GM23338 (cell line): Measurements from ENCODE around the gene CCDC149. TPM values are rescaled to one million over a fixed set of nuclear protein-coding genes. Genes with fewer than 3 reads are reported as not detected.

Experiments used
- ATAC-seq: fragments of 200-7000 bp; cut with Tn5 transposase; 3 replicates; pipeline ENCODE4 v1.9.1; 2020
- DNase-seq: peaks from one replicate; pipeline ENCODE4 v3.0.0-alpha.2; 2015; ENCODE audit warnings: low spot score
- H2AFZ ChIP-seq: fragments of 200-600 bp; sonication (generic); 2 replicates; pipeline ENCODE4 v1.8.0; 2016; ENCODE audit warnings: antibody characterized with exemption, mild to moderate bottlenecking, moderate library complexity
- H3F3A ChIP-seq: fragments of 200-600 bp; sonication (generic); replicated peaks from 2 replicates; pipeline ENCODE4 v1.8.0; 2017; ENCODE audit warnings: antibody characterized with exemption, mixed run types, low read depth
- H3K27ac ChIP-seq: fragments of 200-600 bp; sonication (generic); 2 replicates; pipeline ENCODE4 v1.6.1; 2016; ENCODE audit warnings: low read depth
- H3K27me3 ChIP-seq: fragments of 200-600 bp; sonication (generic); 2 replicates; pipeline ENCODE4 v1.8.0; 2016; ENCODE audit warnings: mild to moderate bottlenecking, mixed run types, moderate library complexity; ENCODE audit not compliant: insufficient read depth
- H3K36me3 ChIP-seq: fragments of 200-600 bp; sonication (generic); 2 replicates; pipeline ENCODE4 v1.8.0; 2016; ENCODE audit warnings: mild to moderate bottlenecking; ENCODE audit not compliant: insufficient read depth
- H3K4me1 ChIP-seq: fragments of 200-600 bp; sonication (generic); 2 replicates; pipeline ENCODE4 v1.8.0; 2016; ENCODE audit warnings: mild to moderate bottlenecking, moderate library complexity; ENCODE audit not compliant: insufficient read depth
- H3K4me2 ChIP-seq: fragments of 200-600 bp; sonication (generic); 2 replicates; pipeline ENCODE4 v1.7.1; 2017; ENCODE audit warnings: mixed run types
- H3K4me3 ChIP-seq: fragments of 200-600 bp; sonication (generic); 2 replicates; pipeline ENCODE4 v1.6.1; 2016; ENCODE audit warnings: mixed run types
- H3K79me2 ChIP-seq: fragments of 200-600 bp; sonication (generic); replicated peaks from 2 replicates; pipeline ENCODE4 v1.8.0; 2017; ENCODE audit warnings: mild to moderate bottlenecking; ENCODE audit not compliant: insufficient read depth
- H3K9me2 ChIP-seq: fragments of 200-600 bp; sonication (generic); 2 replicates; pipeline ENCODE4 v1.8.0; 2017; ENCODE audit not compliant: insufficient read depth
- H4K20me1 ChIP-seq: fragments of 200-600 bp; sonication (generic); replicated peaks from 2 replicates; pipeline ENCODE4 v1.8.0; 2017; ENCODE audit warnings: mild to moderate bottlenecking; ENCODE audit not compliant: insufficient read depth
- H3K27ac Mint-ChIP-seq: 2 replicates; pipeline ENCODE4 v1.8.0; 2020; ENCODE audit warnings: inconsistent platforms, mild to moderate bottlenecking, moderate library complexity, mixed read lengths
- H3K27me3 Mint-ChIP-seq: 3 replicates; pipeline ENCODE4 v1.8.0; 2022; ENCODE audit warnings: low read depth, mild to moderate bottlenecking, moderate library complexity, mixed read lengths, inconsistent platforms; ENCODE audit not compliant: insufficient read depth, poor library complexity
- H3K36me3 Mint-ChIP-seq: 3 replicates; pipeline ENCODE4 v1.8.0; 2021; ENCODE audit warnings: low read depth, mild to moderate bottlenecking, inconsistent platforms, moderate library complexity, mixed read lengths
- H3K4me1 Mint-ChIP-seq: 3 replicates; pipeline ENCODE4 v1.8.0; 2020; ENCODE audit warnings: mild to moderate bottlenecking, inconsistent platforms, mixed read lengths
- H3K4me3 Mint-ChIP-seq: 3 replicates; pipeline ENCODE4 v1.8.0; 2021; ENCODE audit warnings: moderate library complexity, mild to moderate bottlenecking, inconsistent platforms, mixed read lengths
- H3K9me3 Mint-ChIP-seq: 3 replicates; pipeline ENCODE4 v1.8.0; 2020; ENCODE audit warnings: moderate library complexity, mild to moderate bottlenecking, inconsistent platforms, mixed read lengths
- CREB1 ChIP-seq: fragments of 250-450 bp; sonication (Bioruptor Pico); IDR thresholded peaks from 2 replicates; pipeline ENCODE4 v1.5.0; 2020; ENCODE audit warnings: low read depth, mild to moderate bottlenecking, moderate library complexity
- CTCF ChIP-seq, 2 experiments: fragments of 200-600 bp in 1 of 2; sonication (generic) in 1 of 2; conservative IDR thresholded peaks; 2 replicates each; pipeline versions ENCODE4 v1.5.1 to v1.6.1; 2016 to 2017; ENCODE audit warnings: antibody characterized with exemption in 2 of 2, low read depth in 2 of 2, mild to moderate bottlenecking in 2 of 2, moderate library complexity in 1 of 2
- NANOG ChIP-seq: IDR thresholded peaks from 2 replicates; pipeline ENCODE4 v1.6.1; 2016; ENCODE audit warnings: antibody characterized with exemption, borderline replicate concordance
- POLR2AphosphoS5 ChIP-seq: IDR thresholded peaks from 2 replicates; pipeline ENCODE4 v1.6.1; 2016; ENCODE audit warnings: antibody characterized with exemption, low read depth
- STAT1 ChIP-seq: IDR thresholded peaks from one replicate; pipeline ENCODE4 v1.6.1; 2016; ENCODE audit warnings: antibody characterized with exemption; ENCODE audit not compliant: unreplicated experiment
- ZNF331 ChIP-seq: fragments of 250-450 bp; sonication (Bioruptor Pico); IDR thresholded peaks from 2 replicates; pipeline ENCODE4 v1.5.0; 2020; ENCODE audit warnings: low read depth, mild to moderate bottlenecking, moderate library complexity
- ZNF462 ChIP-seq: fragments of 250-450 bp; sonication (Bioruptor Pico); IDR thresholded peaks from 2 replicates; pipeline ENCODE4 v1.5.0; 2020; ENCODE audit warnings: mild to moderate bottlenecking, moderate library complexity
- polyA plus RNA-seq: library from polyadenylated mRNA; unstranded; fragments of >200 nt; fragmentation: Nextera tagmentation; extraction: Ambion mirVana; gene quantifications from 2 replicates; pipeline ENCODE4 v1.2.1, GENCODE V29; 2016
- total RNA-seq: library from RNA; depleted of rRNA; stranded (reverse); fragments of >200 nt; shearing (Covaris generic); gene quantifications from 2 replicates; pipeline ENCODE4 v1.2.3, GENCODE V29; 2014

The CCDC149 gene
- total and polyA plus RNA-seq, 2 experiments from 2014 or later, result 2.6 to 6.4 TPM

- peaks cover 55% of the 10 kb centered on the region for H3K9me3 Mint-ChIP-seq
These were observed 21.5 kb upstream of the CCDC149 start for GRCh38 chr4:24934311-24934710.

More at GRCh38 chr4:24934311-24934710, 21.5 kb upstream of the CCDC149 start:
- ATAC-seq, result no peak
- H3K36me3 Mint-ChIP-seq, result peaks cover 37% of the 10 kb centered on the region
- Histone ChIP-seq H2AFZ (no peak overlapping the region), H3K9me2 (no peaks in the 10 kb centered on the region), H4K20me1 (no peaks in the 10 kb centered on the region), H3K27ac (no peak overlapping the region), H3K4me2 (no peak overlapping the region), H3K27me3 (no peaks in the 10 kb centered on the region), H3K4me1 (no peaks in the 10 kb centered on the region), H3F3A (no peaks in the 10 kb centered on the region), H3K36me3 (no peaks in the 10 kb centered on the region), H3K79me2 (no peaks in the 10 kb centered on the region), H3K4me3 (no peak overlapping the region)
- DNase-seq, result no peak
- H3K27me3 Mint-ChIP-seq, result no peaks in the 10 kb centered on the region
- no peak for TF ChIP-seq CREB1 (CRISPR knock-in tag)
- TF ChIP-seq STAT1, result no peak
- no peak for TF ChIP-seq ZNF462 (CRISPR knock-in tag)
- TF ChIP-seq NANOG, result no peak
- no peak for TF ChIP-seq ZNF331 (CRISPR knock-in tag)
- TF ChIP-seq CTCF (conservative IDR thresholded peaks at IDR 0.05; ENCODE audit: low read depth in 2 of 2), result no peak
- no peak for TF ChIP-seq POLR2AphosphoS5
- no peak overlapping the region for H3K27ac Mint-ChIP-seq
- H3K4me3 Mint-ChIP-seq, result no peak overlapping the region
- no peaks in the 10 kb centered on the region for H3K4me1 Mint-ChIP-seq
